ENCODE data around the gene FBXO11. TPM values are rescaled to one million over a fixed set of nuclear protein-coding genes. Genes with fewer than 3 reads are reported as not detected.

The FBXO11 gene
- total and polyA plus RNA-seq, 2 of the 4 experiments (the other 2 are of a cell fraction): 27.1 to 29.6 TPM

- Histone ChIP-seq H2BK120ac (ENCODE audit: low read depth, low read length) (no peak overlapping the region), H3K14ac (replicated peaks; ENCODE audit: low read depth, low read length) (no peak overlapping the region), H3K27me3 (ENCODE audit: control insufficient read depth, insufficient read depth, low read length) (no peaks in the 10 kb centered on the region), H2BK20ac (ENCODE audit: low read depth, low read length) (no peak overlapping the region), H2BK5ac (ENCODE audit: low read depth, low read length, poor library complexity, severe bottlenecking) (peak overlapping the region; percentile 32), H4K20me1 (ENCODE audit: insufficient read depth, low read length) (peaks cover 90% of the 10 kb centered on the region), H2AK5ac (ENCODE audit: low read depth, low read length) (no peak overlapping the region), H3K4me1 (ENCODE audit: control insufficient read depth, insufficient read depth, low read length) (peaks cover 6% of the 10 kb centered on the region), H3K9me3 (ENCODE audit: control insufficient read depth, insufficient read depth, low read length) (no peaks in the 10 kb centered on the region), H3K27ac (ENCODE audit: insufficient read depth, low read length) (no peak overlapping the region; the same call in 1 of the 2 replicates), H3K9ac (ENCODE audit: low read depth, low read length) (no peak overlapping the region), H3K4me3 (ENCODE audit: insufficient read depth, low read depth, low read length) (no peak overlapping the region), H4K91ac (ENCODE audit: insufficient read depth, low read depth, low read length) (no peak overlapping the region), H3K9me1 (ENCODE audit: insufficient read depth, low read length) (peaks cover 8% of the 10 kb centered on the region; the same call in 1 of the 2 replicates), H3K79me1 (ENCODE audit: low read depth in 1 of 2, low read length in 2 of 2) (peaks cover 14 to 42% of the 10 kb centered on the region in 2 experiments; a peak in 3 of 4 replicates), H4K8ac (ENCODE audit: low read depth in 2 of 2, low read length in 2 of 2) (no peak overlapping the region), H3K4ac (ENCODE audit: low read depth, low read length) (no peak overlapping the region), H2AK9ac (replicated peaks; ENCODE audit: low read depth, low read length, poor library complexity) (no peak overlapping the region), H3K56ac (ENCODE audit: extremely low read depth, insufficient read depth, low read length) (no peak overlapping the region), H3K4me2 (ENCODE audit: low read depth, low read length) (peak overlapping the region; percentile 46), H3K23ac (ENCODE audit: low read depth, low read length) (no peak overlapping the region), H3K36me3 (ENCODE audit: control insufficient read depth, insufficient read depth, low read length) (peaks cover 2% of the 10 kb centered on the region; the same call in 1 of the 2 replicates), H2AFZ (replicated peaks; ENCODE audit: low read length, poor library complexity) (no peak overlapping the region), H2BK15ac (ENCODE audit: low read depth, low read length) (no peak overlapping the region), H3K18ac (ENCODE audit: low read depth, low read length) (no peak overlapping the region), H4K5ac (ENCODE audit: low read depth, low read length) (no peak overlapping the region)
- TF ChIP-seq, protein P1, sequence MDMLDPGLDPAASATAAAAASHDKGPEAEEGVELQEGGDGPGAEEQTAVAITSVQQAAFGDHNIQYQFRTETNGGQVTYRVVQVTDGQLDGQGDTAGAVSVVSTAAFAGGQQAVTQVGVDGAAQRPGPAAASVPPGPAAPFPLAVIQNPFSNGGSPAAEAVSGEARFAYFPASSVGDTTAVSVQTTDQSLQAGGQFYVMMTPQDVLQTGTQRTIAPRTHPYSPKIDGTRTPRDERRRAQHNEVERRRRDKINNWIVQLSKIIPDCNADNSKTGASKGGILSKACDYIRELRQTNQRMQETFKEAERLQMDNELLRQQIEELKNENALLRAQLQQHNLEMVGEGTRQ (IDR thresholded peaks at IDR 0.05; ENCODE audit: low read depth, low read length): no peak
- TF ChIP-seq MXI1 (IDR thresholded peaks at IDR 0.05; ENCODE audit: borderline replicate concordance, low read depth, low read length) (no peak), CEBPB (IDR thresholded peaks at IDR 0.05; ENCODE audit: low read depth, low read length) (peak; percentile 65), POLR2A (IDR thresholded peaks at IDR 0.05; ENCODE audit: low read depth, low read length) (no peak)
- POLR2A ChIA-PET (ENCODE audit: unreplicated experiment): no interaction called here
- ATAC-seq (ENCODE audit: low read depth) (peak; percentile 62), DNase-seq (peak; percentile 70)
- WGBS, 2 experiments (ENCODE audit: extremely low coverage in 2 of 2, insufficient read length in 1 of 2): no CpG with 5 or more reads among the region's 2 CpGs
- CTCF ChIA-PET: no interaction called here
- intact Hi-C loops (cut with micrococcal nuclease) (no loop called here), in situ Hi-C loops (cut with MboI; ENCODE audit: low sequenced_read_pairs) (loop anchor here (10.0 kb wide), 1 partner anchor 433 kb away; no protein-coding TSS in a partner anchor), dilution Hi-C loops (cut with HindIII; ENCODE audit: low sequenced_read_pairs, unreplicated experiment) (no loop called here)
- no TSS peak for BruUV-seq (replicated peaks)
Measured at GRCh38 chr2:47891369-47892337, 14.6 kb downstream of the FBXO11 start.
